Cardiac muscle cell (in vitro differentiated cells and primary cell): Measurements from ENCODE around the gene TBC1D14. TPM values are rescaled to one million over a fixed set of nuclear protein-coding genes. Genes with fewer than 3 reads are reported as not detected.

Experiments
- DNase-seq, 2 donors: peaks; one replicate each; pipeline versions ENCODE4 v3.0.0 to v3.0.0-alpha.2; 2010 to 2017; ENCODE audit warnings: low read depth in 1 of 2, low spot score in 1 of 2
- H3K27ac ChIP-seq: fragments of 200-600 bp; sonication (generic); 2 replicates; pipeline ENCODE4 v1.5.1; 2016
- H3K27me3 ChIP-seq: fragments of 200-600 bp; sonication (generic); 2 replicates; pipeline ENCODE4 v1.6.0; 2016; ENCODE audit warnings: control low read depth
- H3K36me3 ChIP-seq: fragments of 200-600 bp; sonication (generic); 2 replicates; pipeline ENCODE4 v1.5.1; 2016; ENCODE audit warnings: control low read depth
- H3K4me1 ChIP-seq: fragments of 200-600 bp; sonication (generic); 2 replicates; pipeline ENCODE4 v1.8.1; 2017; ENCODE audit warnings: low read depth, mild to moderate bottlenecking, mixed run types
- H3K4me3 ChIP-seq: fragments of 200-600 bp; sonication (generic); 2 replicates; pipeline ENCODE4 v1.5.1; 2016; ENCODE audit warnings: mild to moderate bottlenecking
- H3K9me3 ChIP-seq: fragments of 200-600 bp; sonication (generic); 2 replicates; pipeline ENCODE4 v1.5.1; 2017; ENCODE audit warnings: low read depth, mild to moderate bottlenecking, control low read depth
- CTCF ChIP-seq: IDR thresholded peaks from 2 replicates; pipeline ENCODE4 v1.5.1; 2012; ENCODE audit warnings: low read depth, mild to moderate bottlenecking, low read length
- polyA plus RNA-seq: library from polyadenylated mRNA; unstranded; fragments of >200 nt; fragmentation: Nextera tagmentation; extraction: Ambion mirVana; gene quantifications from 2 replicates; pipeline ENCODE4 v1.2.1, GENCODE V29; 2016
- total RNA-seq: library from RNA; depleted of rRNA; stranded (reverse); fragments of >200 nt; gene quantifications from 2 replicates; pipeline ENCODE4 v1.2.3, GENCODE V29; 2016

Gene TBC1D14
- total RNA-seq (41.8 and 46.1 TPM in 2 replicates), polyA plus RNA-seq (30.5 and 38.9 TPM in 2 replicates)

- TF ChIP-seq CTCF: peak; percentile 14
- Histone ChIP-seq H3K4me1 (peaks cover 20% of the 10 kb centered on the region), H3K9me3 (no peaks in the 10 kb centered on the region), H3K36me3 (no peaks in the 10 kb centered on the region), H3K27ac (peak within 1 kb of the TSS; percentile 100), H3K27me3 (peaks cover 3% of the 10 kb centered on the region), H3K4me3 (peak within 1 kb of the TSS; percentile 100)
- peak; percentile 89 to 93 for DNase-seq
These were observed at the start of gene TBC1D14 for GRCh38 chr4:6909113-6909969. TBC1D14 (plus strand) TSS chr4:6909826; CDS start chr4:6923390, 13,564 bp downstream.

DNA sequence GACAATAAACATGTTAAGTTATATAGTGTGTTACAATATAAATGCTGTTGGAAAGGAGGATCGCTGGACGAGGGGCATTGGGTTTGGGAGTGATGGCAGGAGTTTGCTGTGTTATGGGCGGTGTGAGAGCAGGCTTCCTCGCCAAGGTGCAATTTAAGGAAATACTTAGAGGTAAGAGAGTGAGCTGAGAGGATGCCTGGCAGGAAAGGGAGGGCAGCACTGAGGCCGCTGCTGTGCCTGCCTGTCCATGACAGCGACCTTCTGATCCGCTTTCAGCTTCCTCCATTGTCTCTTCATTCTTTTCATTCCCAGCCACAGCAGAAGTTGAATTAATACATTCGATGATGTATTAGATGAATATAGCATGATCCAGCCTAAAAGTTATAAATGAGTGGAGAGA is 41.2 kb upstream of the TBC1D14 start:
- Histone ChIP-seq H3K9me3 (no peaks in the 10 kb centered on the region), H3K36me3 (peaks cover 11% of the 10 kb centered on the region), H3K4me3 (no peak overlapping the region), H3K27me3 (no peaks in the 10 kb centered on the region), H3K4me1 (no peaks in the 10 kb centered on the region), H3K27ac (no peak overlapping the region)
- DNase-seq: no peak
- no peak for TF ChIP-seq CTCF

GRCh38 chr4:6869944-6870343 is 39.7 kb upstream of the TBC1D14 start:
- Histone ChIP-seq H3K36me3 (peaks cover 4% of the 10 kb centered on the region), H3K4me3 (no peak overlapping the region), H3K4me1 (no peaks in the 10 kb centered on the region), H3K9me3 (no peaks in the 10 kb centered on the region), H3K27ac (no peak overlapping the region), H3K27me3 (no peaks in the 10 kb centered on the region)
- DNase-seq: no peak
- no peak for TF ChIP-seq CTCF

GRCh38 chr4:6873291-6873690 is 36.3 kb upstream of the TBC1D14 start:
- H3K27ac ChIP-seq: peak overlapping the region; percentile 30
- H3K4me1 ChIP-seq: no peaks in the 10 kb centered on the region
- H3K36me3 ChIP-seq: peaks cover 20% of the 10 kb centered on the region
- peak in 1 of 2 donors; percentile 35 for DNase-seq
- H3K27me3 ChIP-seq: no peaks in the 10 kb centered on the region
- no peaks in the 10 kb centered on the region for H3K9me3 ChIP-seq
- TF ChIP-seq CTCF: peak; percentile 27
- H3K4me3 ChIP-seq: no peak overlapping the region

GRCh38 chr4:6873792-6874461 is 35.7 kb upstream of the TBC1D14 start:
- TF ChIP-seq CTCF: peak; percentile 86
- H3K27ac ChIP-seq: no peak overlapping the region
- H3K27me3 ChIP-seq: no peaks in the 10 kb centered on the region
- peak; percentile 76 to 80 for DNase-seq
- no peaks in the 10 kb centered on the region for H3K9me3 ChIP-seq
- no peak overlapping the region for H3K4me3 ChIP-seq
- H3K4me1 ChIP-seq: no peaks in the 10 kb centered on the region
- peaks cover 23% of the 10 kb centered on the region for H3K36me3 ChIP-seq
